Activated CD4-positive, CD25-positive, alpha-beta regulatory T cell treated with anti-CD3 and anti-CD28 coated beads, Interleukin-2, amount 50 U/mL, for 16 hours (primary cell): ENCODE results near the gene ARL8B.
"Not testable (repeated sequence)": the region's sequence is repeated elsewhere in the genome, so short reads cannot be mapped to it uniquely, and the experiment has no call there.

ENCODE experiments used
- DNase-seq: peaks from one replicate; pipeline ENCODE4 v3.0.0-alpha.2; 2020; ENCODE audit warnings: low read depth, low spot score

The ARL8B gene

DNA sequence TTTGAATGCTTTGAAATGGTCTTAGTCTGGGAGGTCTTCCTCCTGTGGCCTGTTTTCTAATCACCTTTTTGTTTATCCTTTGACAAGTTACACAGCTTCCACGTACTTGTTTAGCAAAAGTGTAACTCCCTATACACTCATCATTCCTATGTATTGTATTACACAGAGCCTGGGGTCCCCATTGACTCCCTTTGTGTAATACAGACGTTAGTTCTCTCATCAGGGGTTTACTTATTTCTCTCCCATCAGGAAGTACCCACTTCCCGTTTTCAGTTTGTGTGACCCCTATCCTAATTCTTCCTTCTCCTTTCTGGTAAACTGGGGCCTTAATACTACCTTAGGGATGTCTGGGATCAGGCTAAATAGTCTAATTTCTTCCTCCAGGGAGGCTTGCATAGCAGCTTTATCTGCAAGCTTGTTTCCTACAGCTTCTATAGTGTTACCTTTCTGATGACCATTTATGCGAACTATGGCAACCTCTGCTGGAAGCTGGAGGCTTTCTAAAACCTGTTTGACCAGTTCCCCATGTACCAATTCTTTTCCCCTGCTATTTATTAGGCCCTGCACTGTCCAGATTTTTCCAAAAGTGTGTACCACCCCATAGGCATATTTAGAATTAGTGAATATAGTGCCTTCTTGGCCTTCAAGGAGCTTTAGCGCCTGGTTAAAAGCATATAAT lies 22.4 kb downstream of the ARL8B start:
- DNase-seq, result no peak

DNA sequence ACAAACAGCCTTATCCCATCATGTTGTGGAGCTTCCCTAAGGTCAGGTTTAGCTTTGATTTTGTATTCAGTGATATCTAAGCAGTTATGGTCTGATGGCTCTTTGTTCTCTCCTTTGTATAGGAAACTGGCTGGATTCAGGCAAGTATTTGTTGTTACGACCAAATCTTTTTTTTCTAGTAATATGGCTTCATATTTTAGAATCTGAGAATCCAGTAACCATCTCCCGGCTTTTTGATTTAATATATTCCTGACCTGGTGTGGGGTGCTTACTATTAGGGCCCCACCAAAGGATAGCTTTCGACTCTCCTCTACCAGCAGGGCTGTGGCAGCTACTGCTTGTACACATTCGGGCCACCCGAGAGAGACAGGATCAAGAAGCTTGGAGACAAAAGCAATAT lies 23.0 kb downstream of the ARL8B start:
- DNase-seq, result no peak

DNA sequence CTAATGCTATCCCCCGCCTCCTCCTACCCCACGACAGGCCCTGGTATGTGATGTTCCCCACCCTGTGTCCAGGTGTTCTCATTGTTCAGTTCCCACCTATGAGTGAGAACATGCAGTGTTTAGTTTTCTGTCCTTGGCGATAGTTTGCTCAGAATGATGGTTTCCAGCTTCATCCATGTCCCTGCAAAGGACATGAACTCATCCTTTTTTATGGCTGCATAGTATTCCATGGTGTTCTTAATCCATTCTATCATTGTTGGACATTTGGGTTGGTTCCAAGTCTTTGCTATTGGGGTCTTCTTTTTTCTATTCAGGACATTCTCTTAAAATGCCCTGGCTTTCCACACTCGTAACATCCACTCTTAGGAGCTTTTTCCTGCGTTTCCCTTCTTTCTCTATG lies 25.1 kb downstream of the ARL8B start:
- not testable (repeated sequence) for DNase-seq

DNA sequence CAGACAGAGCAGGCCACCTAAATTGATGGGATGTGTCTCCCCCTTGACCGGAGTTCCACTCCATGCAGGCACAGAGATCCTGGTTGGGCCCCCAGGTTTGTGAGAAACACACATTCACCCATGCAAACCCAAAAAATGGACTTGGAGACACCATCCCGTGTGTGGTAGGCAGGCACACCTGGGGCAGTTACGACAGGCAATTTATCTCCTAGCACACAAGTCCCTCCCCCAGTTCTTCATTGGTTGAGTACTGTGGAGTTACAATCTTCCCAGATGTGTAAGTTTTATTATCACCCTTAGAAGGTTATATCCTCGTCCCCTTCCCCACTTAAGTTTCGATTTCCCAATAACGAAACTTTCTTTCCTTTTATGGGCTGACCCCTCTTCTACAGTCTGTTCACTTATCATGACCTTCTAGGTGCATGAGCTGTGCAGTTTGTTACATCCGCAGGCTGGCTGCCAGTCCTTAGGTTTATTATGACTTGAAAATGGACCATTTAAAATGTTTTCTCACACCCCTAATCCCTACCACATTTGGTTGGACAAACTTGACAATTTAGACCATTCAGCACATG lies 27.3 kb downstream of the ARL8B start:
- DNase-seq, result no peak

DNA sequence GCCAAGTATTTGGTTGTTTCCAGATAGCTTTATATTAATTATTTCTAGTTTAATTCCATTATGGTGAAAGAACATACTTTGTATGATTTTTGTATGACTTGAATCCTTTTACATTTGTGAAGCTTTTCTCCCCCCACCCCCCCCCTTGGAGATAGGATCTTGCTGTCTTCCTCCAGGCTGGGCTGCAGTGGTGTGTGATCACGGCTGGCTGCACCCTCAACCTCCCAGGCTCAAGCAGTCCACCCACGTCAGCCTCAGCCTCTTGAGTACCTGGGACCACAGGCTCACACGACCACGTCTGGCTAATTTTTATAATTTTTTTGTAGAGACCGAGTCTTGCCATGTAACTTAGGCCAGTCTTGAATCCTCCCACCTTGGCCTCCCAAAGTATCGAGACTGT lies 29.5 kb downstream of the ARL8B start:
- no peak for DNase-seq

DNA sequence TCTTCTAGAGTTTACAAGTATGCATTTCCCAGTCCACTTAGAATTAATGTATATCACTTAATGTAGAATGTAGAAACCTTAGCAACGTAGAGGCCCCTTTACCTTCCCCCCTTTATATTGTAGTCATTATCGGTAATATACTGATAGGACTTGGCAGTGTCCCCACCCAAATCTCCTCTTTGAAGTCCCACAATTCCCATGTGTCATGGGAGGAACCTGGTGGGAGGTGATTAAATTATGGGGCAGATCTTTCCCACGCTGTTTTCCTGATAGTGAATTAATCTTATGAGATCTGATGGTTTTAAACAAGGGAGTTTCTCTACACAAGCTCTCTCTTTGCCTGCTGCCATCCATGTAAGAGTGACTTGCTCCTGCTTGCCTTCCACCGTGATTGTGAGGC lies 31.0 kb downstream of the ARL8B start:
- DNase-seq, result no peak

DNA sequence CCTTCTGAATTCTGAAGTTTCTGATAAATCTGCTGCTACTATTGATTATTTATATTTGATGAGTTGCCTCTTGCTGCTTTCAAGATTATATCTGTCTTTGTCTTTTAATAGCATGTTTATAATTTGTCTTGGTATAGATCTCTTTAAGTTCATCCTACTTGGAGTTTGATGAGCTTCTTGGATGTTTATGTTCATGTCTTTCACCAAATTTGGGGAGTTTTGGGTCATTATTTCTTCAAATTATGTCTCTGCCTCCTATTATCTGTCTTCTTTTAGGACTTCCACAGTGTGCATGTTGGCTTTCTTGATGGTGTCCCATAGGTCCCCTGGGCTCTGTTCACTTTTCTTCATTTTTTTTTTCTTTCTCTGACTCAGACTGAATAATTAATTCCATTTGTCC lies 33.1 kb downstream of the ARL8B start:
- no peak for DNase-seq

DNA sequence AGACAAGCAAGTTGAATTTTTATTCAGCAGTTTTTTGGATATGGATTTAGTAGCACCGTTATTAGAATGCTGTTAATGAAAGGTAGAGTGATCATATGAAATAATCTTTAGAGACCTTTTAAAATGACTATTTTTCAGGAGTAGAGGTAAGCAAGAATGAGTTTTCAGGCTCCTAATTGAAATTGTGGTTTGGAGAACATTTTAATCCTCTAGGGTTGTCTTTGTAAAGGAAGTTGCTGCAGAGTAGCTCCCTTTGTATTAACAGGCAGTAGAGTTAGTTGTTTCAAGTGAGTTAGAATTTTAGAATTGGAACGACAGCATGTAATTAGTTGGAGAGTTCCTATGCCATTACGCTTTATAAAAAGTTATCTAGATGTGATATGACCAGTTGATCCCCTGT lies 38.2 kb downstream of the ARL8B start:
- no peak for DNase-seq

DNA sequence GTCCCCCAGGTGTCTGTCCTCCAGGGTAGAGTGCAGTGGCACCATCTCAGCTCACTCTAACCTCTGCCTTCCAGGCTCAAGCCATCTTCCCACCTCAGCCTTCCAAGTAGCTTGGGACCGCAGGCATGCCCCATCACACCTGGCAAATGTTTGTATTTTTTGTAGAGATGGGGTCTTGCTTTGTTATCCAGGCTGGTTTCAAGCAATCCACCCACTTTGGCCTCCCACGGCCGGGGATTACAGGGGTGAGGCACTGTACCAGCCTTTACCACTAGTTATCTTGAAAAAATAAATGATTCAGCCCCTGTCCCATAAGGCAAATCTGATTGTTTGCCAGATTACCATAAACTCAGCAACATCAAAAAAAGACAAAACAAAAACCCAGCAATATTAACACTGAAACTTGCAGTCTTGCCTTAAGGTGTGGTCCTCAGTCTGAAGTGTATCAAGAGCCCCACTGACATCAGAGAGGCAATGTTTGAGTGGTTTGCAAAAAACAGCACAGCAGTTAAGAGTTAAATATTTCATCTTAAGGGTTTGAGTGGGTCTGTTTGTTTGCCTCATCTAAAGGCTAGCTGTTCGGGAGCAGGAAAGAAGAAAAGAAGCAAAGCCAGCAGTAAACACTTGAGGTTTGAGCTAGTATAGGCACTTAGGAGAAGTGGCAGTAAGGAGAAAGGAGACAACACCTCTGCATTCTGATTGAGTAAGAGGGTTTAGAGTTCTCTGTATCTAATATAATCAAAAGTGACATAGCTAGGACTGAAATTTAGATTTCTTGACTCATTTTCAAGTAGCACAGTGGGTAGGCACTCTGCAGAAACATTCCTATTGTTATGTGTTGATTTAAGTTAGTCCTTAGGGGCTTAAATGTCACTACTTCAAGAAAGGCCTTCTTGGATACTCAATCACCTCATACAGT lies 39.1 kb downstream of the ARL8B start:
- no peak for DNase-seq

DNA sequence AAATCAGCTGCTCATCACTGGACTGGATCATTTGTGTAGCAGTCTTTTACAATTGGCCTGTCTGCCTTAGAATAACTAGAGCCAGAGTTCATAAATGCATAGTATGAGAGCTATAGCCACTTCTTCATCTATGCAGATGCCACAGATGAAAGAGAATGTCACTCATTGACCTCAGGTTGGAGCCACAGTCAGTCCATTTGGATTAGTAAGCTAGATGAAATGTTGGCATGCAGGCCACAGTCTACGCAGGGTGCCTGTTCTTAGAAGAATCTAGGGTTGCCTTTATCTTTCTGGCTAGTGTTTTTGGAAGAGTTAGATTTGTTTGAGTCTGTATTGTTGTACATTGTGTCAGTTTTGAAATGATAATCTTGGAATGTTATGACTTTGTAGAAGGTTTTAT lies 40.0 kb downstream of the ARL8B start:
- DNase-seq, result no peak

DNA sequence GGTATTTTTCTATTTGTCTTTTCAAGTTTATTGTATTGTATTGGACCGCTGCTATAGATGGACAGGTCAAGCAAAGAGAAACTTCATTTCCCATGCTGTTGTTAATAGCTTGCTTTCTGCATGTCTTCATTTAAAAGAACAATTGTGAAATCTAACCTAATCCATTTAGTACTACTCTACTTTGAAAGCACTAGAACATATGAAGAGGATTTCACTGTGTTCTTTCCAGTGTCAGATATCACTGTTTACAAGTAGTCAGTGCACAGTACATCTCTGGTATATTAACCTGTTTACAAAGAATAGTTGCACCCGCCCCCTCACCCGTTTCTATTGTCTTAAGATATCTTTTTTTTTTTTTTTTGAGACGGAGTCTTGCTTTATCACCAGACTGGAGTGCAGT lies 43.6 kb downstream of the ARL8B start:
- no peak for DNase-seq

DNA sequence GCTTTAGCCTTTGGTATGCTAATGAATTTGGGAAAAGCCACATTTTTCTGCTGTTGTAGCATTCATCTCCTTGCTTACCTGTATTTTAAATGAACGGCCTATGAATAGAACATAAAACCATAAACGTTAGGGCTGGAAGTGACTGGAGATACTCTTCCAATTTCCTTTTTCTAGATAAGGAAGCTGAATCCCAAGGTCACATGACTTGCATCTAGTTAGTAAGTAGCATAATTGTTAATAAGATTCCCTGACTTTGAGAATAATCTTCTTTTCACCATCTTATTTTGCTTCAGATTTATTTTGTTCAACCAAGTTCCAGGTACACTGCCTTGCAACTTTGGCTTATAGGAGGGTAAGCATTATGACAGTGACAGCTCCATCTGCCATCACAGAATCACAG lies 44.8 kb downstream of the ARL8B start:
- DNase-seq, result no peak

DNA sequence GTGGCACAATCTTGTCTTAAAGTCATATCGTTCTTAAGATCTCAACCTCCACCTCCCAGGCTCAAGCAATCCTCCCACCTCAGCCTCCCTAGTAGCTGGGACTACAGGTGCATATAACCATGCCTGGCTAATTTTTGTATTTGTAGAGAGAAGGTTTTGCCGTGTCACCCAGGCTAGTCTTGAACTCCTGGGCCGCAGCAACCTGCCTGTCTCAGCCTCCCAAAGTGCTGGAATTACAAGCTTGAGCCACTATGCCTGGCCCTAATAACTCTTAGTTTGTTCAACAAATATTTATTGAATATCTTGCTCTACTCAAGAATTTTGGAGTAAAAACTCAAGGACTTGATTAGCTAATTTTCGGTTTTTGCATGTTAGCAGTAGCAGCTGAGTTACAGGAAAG lies 46.0 kb downstream of the ARL8B start:
- DNase-seq, result no peak

DNA sequence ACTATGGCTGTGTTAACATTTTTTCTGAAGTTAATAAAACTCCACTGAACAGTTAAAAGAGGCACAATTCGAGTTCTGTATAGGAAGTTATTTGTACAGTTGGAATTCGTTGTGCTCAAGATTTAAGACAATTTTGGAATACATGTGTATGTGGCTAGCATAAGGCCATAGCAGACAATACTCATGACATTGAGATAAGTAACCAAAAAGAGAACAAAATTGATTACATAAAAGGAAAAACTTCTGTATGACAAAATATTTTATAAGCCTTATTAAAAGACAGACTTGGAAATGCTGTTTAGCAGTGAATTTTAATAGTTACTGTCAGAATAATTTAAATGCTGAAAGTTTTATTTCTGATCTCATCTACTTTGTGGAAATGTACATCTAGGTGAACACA lies 47.7 kb downstream of the ARL8B start:
- no peak for DNase-seq

DNA sequence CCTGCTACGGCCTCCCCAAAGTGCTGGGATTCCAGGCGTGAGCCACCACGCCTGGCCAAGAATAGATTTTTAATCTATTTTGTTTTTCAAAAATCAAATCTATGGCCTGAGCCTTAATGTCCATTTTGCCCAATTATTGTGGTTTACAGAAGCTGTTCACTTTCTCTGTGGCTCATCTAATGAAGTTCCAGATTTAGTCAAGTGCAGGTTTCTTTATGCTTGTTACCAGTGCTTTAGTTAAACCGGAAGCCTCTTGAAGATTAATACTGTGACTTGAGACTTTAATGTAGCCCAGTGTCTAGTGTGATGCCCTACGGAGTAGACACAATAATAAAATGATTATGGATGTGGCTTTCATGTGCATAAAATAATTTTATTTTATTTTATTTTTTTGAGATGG lies 48.9 kb downstream of the ARL8B start:
- DNase-seq, result no peak

DNA sequence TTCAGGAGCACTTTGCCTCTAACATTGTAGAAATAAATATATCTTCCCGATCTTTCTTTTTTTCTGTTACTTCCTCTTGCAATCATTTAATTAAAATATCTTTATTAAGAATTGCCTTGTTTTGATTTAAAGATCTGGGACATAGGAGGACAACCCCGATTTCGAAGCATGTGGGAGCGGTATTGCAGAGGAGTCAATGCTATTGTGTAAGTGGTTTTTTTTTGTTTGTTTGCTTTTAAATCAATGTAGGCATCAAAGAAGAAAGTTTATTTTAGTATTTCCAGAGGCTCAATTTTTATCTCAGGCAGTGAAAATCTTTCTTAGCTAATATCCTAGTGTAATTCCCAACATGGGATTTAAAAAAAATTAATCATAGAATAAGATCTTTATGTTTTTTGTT lies 49.9 kb downstream of the ARL8B start:
- DNase-seq, result no peak

DNA sequence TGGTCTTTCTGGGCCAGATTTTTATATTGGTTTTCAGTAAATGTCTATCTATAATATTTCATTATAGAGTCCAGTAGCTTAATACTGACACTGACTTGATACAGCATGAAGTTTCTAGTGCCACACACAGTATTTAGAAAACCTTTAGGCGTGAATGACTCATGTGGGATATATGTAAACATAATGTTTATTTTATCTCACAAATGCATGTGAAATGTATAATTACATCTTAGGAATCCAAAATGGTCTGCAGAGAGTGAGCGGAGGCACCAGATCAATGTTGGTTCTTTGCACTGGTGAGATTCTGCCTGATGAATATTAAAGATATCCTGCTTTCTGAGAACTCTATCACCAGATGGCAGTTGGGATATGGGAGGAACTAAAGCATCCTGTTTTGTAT lies 56.9 kb downstream of the ARL8B start:
- DNase-seq, result not testable (repeated sequence)

DNA sequence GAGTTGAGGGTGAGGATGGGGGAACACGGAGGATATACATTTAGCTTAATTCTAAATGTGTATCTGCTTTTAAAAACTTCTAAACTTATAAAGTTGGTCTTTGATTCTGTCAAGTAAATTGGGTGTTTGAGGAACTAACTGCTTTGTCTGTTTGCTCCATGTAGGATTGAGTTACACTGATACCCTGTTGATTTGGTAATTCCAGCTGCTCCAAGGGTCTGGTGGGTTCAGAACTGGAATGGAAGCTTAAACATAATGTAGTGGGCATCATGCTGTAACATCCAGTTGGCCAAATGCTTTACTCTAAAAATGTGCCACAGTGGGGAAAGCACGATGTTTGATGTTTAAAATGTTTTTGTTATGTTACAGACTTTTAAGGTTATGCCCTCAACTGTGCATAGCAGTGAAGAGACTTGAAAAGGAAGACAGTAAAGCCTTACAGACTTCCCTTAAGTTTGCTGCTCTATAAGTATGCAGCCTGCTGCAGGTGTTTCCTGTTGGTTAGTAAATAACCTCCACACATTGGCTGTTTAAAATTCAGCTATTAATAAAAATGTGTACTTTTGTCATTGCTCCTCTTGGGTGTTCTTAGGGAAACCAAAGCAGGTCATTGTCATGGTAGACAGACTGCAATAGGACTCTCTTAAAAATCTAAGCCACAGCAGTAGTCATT lies 59.5 kb downstream of the ARL8B start:
- no peak for DNase-seq

DNA sequence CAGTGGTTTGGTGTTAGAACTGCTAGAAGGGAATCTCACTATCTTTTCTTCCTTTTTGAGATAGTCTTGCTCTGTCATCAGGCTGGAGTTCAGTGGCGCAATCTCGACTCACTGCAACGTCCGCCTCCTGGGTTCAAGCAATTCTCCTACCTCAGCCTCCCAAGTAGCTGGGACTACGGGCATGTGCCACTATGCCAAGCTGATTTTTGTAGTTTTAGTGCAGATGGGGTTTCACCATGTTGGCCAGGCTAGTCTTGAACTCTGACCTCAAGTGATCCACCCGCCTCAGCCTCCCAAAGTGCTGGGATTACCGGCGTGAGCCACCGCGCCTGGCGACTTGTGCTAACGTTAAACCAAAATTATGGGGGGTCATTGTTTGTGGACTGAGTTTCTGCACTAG lies 61.6 kb downstream of the ARL8B start:
- not testable (repeated sequence) for DNase-seq

DNA sequence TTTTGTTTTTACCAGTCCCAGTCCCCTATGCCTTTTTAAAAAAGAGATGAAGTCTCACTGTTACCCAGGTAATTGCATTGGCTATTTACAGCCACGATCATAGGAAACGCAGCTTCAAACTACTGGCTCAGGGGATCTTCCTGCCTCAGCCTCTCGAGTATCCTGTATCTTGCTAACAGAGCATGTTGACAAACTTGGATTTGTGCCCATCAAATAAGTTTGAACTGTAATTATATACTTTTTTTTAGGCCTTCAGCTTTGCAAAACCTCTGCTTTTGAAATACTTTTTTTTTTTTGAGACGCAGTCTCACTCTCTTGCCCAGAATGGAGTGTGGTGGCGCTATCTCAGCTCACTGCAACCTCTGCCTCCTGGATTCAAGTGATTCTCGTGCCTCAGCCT lies 62.4 kb downstream of the ARL8B start:
- no peak for DNase-seq

DNA sequence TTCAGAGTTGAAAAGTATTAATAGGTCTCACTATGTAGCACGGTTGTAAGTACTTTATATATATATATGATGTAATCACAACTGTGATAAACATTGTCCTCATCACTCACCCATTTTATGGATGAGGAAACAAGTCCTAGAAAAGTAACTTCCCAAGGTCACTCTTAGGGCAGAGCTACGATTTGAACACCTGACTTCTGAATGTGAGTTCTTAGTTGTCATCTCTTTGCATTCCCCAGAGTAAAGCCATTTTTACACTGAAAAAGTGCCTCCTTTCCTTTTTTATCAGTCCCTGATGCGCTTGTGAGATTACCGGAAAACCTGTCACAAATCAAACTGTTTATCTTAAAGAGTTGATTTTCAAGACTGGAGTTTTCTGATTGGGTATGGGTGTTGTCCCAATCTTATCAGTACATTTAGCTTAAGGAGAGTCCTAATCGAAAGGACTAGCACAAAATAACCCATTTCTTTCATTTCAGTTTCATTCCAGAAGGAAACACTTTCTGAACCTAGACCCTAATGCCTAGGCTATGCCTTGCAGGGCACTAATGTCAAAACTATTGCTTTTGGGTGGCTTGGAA lies 63.1 kb downstream of the ARL8B start:
- no peak for DNase-seq
